Calu3 (cell line): ENCODE measurements around the gene TWIST2. TPM values are rescaled to one million over a fixed set of nuclear protein-coding genes. Genes with fewer than 3 reads are reported as not detected.

ENCODE experiments used
- BruUV-seq: library from RNA; stranded (reverse); fragments of 400-500 nt; replicated peaks from 2 replicates; lab custom pipeline; 2021; lab: Mats Ljungman, UMichigan
- CTCF ChIA-PET: fragments of 300-600 bp; sonication (Branson Sonifier 250); formaldehyde crosslinking; loops from one replicate; lab custom pipeline; 2022; ENCODE audit warnings: antibody characterized with exemption; lab: Charles Lee
- DNase-seq: peaks from one replicate; pipeline ENCODE4 v3.0.0; 2022
- H3K27ac Mint-ChIP-seq: one replicate; pipeline ENCODE4 v1.8.0; 2022; ENCODE audit warnings: mixed read lengths; ENCODE audit not compliant: unreplicated experiment
- H3K27me3 Mint-ChIP-seq: one replicate; pipeline ENCODE4 v1.8.0; 2022; ENCODE audit warnings: mixed read lengths; ENCODE audit not compliant: unreplicated experiment
- H3K36me3 Mint-ChIP-seq: one replicate; pipeline ENCODE4 v1.8.0; 2022; ENCODE audit warnings: mild to moderate bottlenecking, moderate library complexity, mixed read lengths; ENCODE audit not compliant: insufficient read depth, unreplicated experiment
- H3K4me1 Mint-ChIP-seq: one replicate; pipeline ENCODE4 v1.8.0; 2022; ENCODE audit warnings: mild to moderate bottlenecking, low read depth, mixed read lengths; ENCODE audit not compliant: unreplicated experiment
- H3K4me3 Mint-ChIP-seq: one replicate; pipeline ENCODE4 v1.8.0; 2022; ENCODE audit warnings: mild to moderate bottlenecking, low read depth, moderate library complexity, mixed read lengths; ENCODE audit not compliant: unreplicated experiment
- H3K9me3 Mint-ChIP-seq: one replicate; pipeline ENCODE4 v1.8.0; 2022; ENCODE audit warnings: low read depth, mixed read lengths; ENCODE audit not compliant: unreplicated experiment
- CTCF ChIP-seq: fragments of 200-600 bp; IDR thresholded peaks from one replicate; pipeline ENCODE4 v1.8.0; 2022; ENCODE audit warnings: antibody characterized with exemption; ENCODE audit not compliant: unreplicated experiment
- intact Hi-C: fragments of 100-400 bp; cut with micrococcal nuclease; formaldehyde crosslinking; loops from one replicate; pipeline ENCODE4 v1.10.0; 2022; ENCODE audit not compliant: unreplicated experiment
- total RNA-seq: library from RNA; stranded (reverse); gene quantifications from 2 replicates; pipeline ENCODE4 v1.2.3, GENCODE V29; 2022

TWIST2 gene
- total RNA-seq, 1 experiment from 2014 or later: not detected

- peaks cover 7% of the 10 kb centered on the region for H3K9me3 Mint-ChIP-seq
- TF ChIP-seq CTCF: no peak
- intact Hi-C loops: no loop called here
- H3K27me3 Mint-ChIP-seq: peaks cover 51% of the 10 kb centered on the region
- no peak overlapping the region for H3K27ac Mint-ChIP-seq
- DNase-seq: no peak
- BruUV-seq: no TSS peak
- no peaks in the 10 kb centered on the region for H3K36me3 Mint-ChIP-seq
- CTCF ChIA-PET: no interaction called here
- H3K4me3 Mint-ChIP-seq: no peak overlapping the region
- no peaks in the 10 kb centered on the region for H3K4me1 Mint-ChIP-seq
Observed at GRCh38 chr2:238938401-238939055, 90.6 kb downstream of the TWIST2 start.

- no TSS peak for BruUV-seq
- DNase-seq: no peak
- Mint-ChIP-seq H3K9me3 (peaks cover 4% of the 10 kb centered on the region), H3K36me3 (no peaks in the 10 kb centered on the region), H3K4me1 (no peaks in the 10 kb centered on the region), H3K27me3 (peaks cover 50% of the 10 kb centered on the region), H3K27ac (no peak overlapping the region), H3K4me3 (no peak overlapping the region)
- CTCF ChIA-PET: no interaction called here
- intact Hi-C loops: no loop called here
- no peak for TF ChIP-seq CTCF
Observed at GRCh38 chr2:238939074-238939473, 91.2 kb downstream of the TWIST2 start.

GRCh38 chr2:238939521-238940403, 91.9 kb downstream of the TWIST2 start:
- Mint-ChIP-seq H3K9me3 (peaks cover 3% of the 10 kb centered on the region), H3K4me3 (no peak overlapping the region), H3K27me3 (peaks cover 43% of the 10 kb centered on the region), H3K27ac (no peak overlapping the region), H3K4me1 (no peaks in the 10 kb centered on the region), H3K36me3 (no peaks in the 10 kb centered on the region)
- BruUV-seq: no TSS peak
- DNase-seq: no peak
- CTCF ChIA-PET: no interaction called here
- TF ChIP-seq CTCF: no peak
- intact Hi-C loops: no loop called here

- Mint-ChIP-seq H3K9me3 (peaks cover 3% of the 10 kb centered on the region), H3K27ac (no peak overlapping the region), H3K27me3 (peaks cover 32% of the 10 kb centered on the region), H3K4me3 (no peak overlapping the region), H3K36me3 (no peaks in the 10 kb centered on the region), H3K4me1 (no peaks in the 10 kb centered on the region)
- DNase-seq: no peak
- intact Hi-C loops: no loop called here
- no TSS peak for BruUV-seq
- no peak for TF ChIP-seq CTCF
- CTCF ChIA-PET: no interaction called here
Observed at GRCh38 chr2:238940806-238941205, 92.9 kb downstream of the TWIST2 start.
